Cardiac muscle cell (in vitro differentiated cells and primary cell): ENCODE results near the gene PPFIBP2. TPM values are rescaled to one million over a fixed set of nuclear protein-coding genes. Genes with fewer than 3 reads are reported as not detected.

Source experiments
- DNase-seq, 2 donors: peaks; one replicate each; pipeline versions ENCODE4 v3.0.0 to v3.0.0-alpha.2; 2010 to 2017; ENCODE audit warnings: low read depth in 1 of 2, low spot score in 1 of 2
- H3K27ac ChIP-seq: fragments of 200-600 bp; sonication (generic); 2 replicates; pipeline ENCODE4 v1.5.1; 2016
- H3K27me3 ChIP-seq: fragments of 200-600 bp; sonication (generic); 2 replicates; pipeline ENCODE4 v1.6.0; 2016; ENCODE audit warnings: control low read depth
- H3K36me3 ChIP-seq: fragments of 200-600 bp; sonication (generic); 2 replicates; pipeline ENCODE4 v1.5.1; 2016; ENCODE audit warnings: control low read depth
- H3K4me1 ChIP-seq: fragments of 200-600 bp; sonication (generic); 2 replicates; pipeline ENCODE4 v1.8.1; 2017; ENCODE audit warnings: low read depth, mild to moderate bottlenecking, mixed run types
- H3K4me3 ChIP-seq: fragments of 200-600 bp; sonication (generic); 2 replicates; pipeline ENCODE4 v1.5.1; 2016; ENCODE audit warnings: mild to moderate bottlenecking
- H3K9me3 ChIP-seq: fragments of 200-600 bp; sonication (generic); 2 replicates; pipeline ENCODE4 v1.5.1; 2017; ENCODE audit warnings: low read depth, mild to moderate bottlenecking, control low read depth
- polyA plus RNA-seq: library from polyadenylated mRNA; unstranded; fragments of >200 nt; fragmentation: Nextera tagmentation; extraction: Ambion mirVana; gene quantifications from 2 replicates; pipeline ENCODE4 v1.2.1, GENCODE V29; 2016
- total RNA-seq: library from RNA; depleted of rRNA; stranded (reverse); fragments of >200 nt; gene quantifications from 2 replicates; pipeline ENCODE4 v1.2.3, GENCODE V29; 2016
- TF ChIP-seq, protein P1 (sequence below): IDR thresholded peaks from 2 replicates; pipeline ENCODE4 v1.5.1; 2012; ENCODE audit warnings: low read depth, mild to moderate bottlenecking, low read length

The PPFIBP2 gene
- total and polyA plus RNA-seq, 2 experiments from 2014 or later, result 8.0 to 13.2 TPM

DNA sequence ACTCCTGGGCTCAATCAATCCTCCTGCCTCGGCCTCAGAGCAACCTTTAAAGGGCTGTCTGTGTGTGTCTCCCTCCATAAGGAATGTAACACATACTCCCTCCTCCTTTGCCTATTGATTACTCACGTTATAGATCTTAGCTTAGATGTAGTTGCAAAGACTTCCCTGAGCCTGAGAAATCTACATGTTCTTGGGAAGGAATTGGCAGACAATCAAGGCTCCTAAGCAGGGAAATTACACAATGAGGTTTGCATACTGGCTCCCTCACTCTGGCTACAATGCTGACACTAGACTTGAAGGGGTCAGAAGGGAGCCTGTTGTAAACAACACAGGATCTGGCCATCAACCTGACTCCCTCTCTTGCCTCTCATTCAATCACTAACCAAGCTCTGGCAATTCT lies 33.7 kb upstream of the PPFIBP2 start:
- TF ChIP-seq, protein P1, sequence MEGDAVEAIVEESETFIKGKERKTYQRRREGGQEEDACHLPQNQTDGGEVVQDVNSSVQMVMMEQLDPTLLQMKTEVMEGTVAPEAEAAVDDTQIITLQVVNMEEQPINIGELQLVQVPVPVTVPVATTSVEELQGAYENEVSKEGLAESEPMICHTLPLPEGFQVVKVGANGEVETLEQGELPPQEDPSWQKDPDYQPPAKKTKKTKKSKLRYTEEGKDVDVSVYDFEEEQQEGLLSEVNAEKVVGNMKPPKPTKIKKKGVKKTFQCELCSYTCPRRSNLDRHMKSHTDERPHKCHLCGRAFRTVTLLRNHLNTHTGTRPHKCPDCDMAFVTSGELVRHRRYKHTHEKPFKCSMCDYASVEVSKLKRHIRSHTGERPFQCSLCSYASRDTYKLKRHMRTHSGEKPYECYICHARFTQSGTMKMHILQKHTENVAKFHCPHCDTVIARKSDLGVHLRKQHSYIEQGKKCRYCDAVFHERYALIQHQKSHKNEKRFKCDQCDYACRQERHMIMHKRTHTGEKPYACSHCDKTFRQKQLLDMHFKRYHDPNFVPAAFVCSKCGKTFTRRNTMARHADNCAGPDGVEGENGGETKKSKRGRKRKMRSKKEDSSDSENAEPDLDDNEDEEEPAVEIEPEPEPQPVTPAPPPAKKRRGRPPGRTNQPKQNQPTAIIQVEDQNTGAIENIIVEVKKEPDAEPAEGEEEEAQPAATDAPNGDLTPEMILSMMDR, result no peak
- no peak overlapping the region for H3K27ac ChIP-seq
- no peaks in the 10 kb centered on the region for H3K36me3 ChIP-seq
- no peaks in the 10 kb centered on the region for H3K27me3 ChIP-seq
- DNase-seq, result peak in 1 of 2 donors; percentile 70
- no peaks in the 10 kb centered on the region for H3K9me3 ChIP-seq
- H3K4me3 ChIP-seq, result no peak overlapping the region
- H3K4me1 ChIP-seq, result peaks cover 4% of the 10 kb centered on the region

DNA sequence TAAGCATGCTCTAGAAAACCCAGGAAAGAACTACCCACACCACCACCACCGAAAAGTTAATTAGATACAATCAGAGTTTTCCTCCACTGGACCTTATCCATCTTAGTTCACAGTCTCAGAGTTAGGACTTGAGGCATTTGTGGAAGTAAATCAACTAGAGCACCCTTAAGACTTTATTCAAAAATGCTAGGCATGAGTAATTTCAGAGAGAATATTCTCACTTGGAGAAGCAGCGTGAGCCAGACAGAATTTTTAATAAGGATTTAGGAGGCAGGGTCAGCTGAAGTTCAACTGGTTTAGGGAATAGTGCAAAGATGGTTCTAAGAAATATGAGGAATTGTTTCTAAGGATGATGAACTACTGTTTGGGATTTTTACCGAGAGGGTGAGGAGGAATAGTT lies 29.7 kb upstream of the PPFIBP2 start:
- no peak overlapping the region for H3K4me3 ChIP-seq
- H3K9me3 ChIP-seq, result no peaks in the 10 kb centered on the region
- no peaks in the 10 kb centered on the region for H3K27me3 ChIP-seq
- TF ChIP-seq, protein P1, result no peak
- peaks cover 9% of the 10 kb centered on the region for H3K4me1 ChIP-seq
- DNase-seq, result no peak
- no peaks in the 10 kb centered on the region for H3K36me3 ChIP-seq
- peak overlapping the region; percentile 55 for H3K27ac ChIP-seq

- TF ChIP-seq, protein P1, result no peak
- Histone ChIP-seq H3K27me3 (no peaks in the 10 kb centered on the region), H3K4me3 (no peak overlapping the region), H3K36me3 (no peaks in the 10 kb centered on the region), H3K9me3 (no peaks in the 10 kb centered on the region), H3K4me1 (peaks cover 9% of the 10 kb centered on the region), H3K27ac (peak overlapping the region; percentile 55)
- peak; percentile 4 to 37 for DNase-seq
Measured at GRCh38 chr11:7484645-7485044, 29.2 kb upstream of the PPFIBP2 start.

GRCh38 chr11:7485186-7486097 lies 28.4 kb upstream of the PPFIBP2 start, which contains the start of gene OLFML1:
TSS of gene OLFML1 (plus strand) at chr11:7485506. CDS start at chr11:7485876, 370 bp downstream.
- no peak within 1 kb of the TSS for H3K4me3 ChIP-seq
- no peaks in the 10 kb centered on the region for H3K36me3 ChIP-seq
- no peaks in the 10 kb centered on the region for H3K9me3 ChIP-seq
- peak within 1 kb of the TSS; percentile 55 for H3K27ac ChIP-seq
- TF ChIP-seq, protein P1, result no peak
- H3K27me3 ChIP-seq, result no peaks in the 10 kb centered on the region
- H3K4me1 ChIP-seq, result peaks cover 9% of the 10 kb centered on the region
- DNase-seq, result peak in 1 of 2 donors; percentile 39

DNA sequence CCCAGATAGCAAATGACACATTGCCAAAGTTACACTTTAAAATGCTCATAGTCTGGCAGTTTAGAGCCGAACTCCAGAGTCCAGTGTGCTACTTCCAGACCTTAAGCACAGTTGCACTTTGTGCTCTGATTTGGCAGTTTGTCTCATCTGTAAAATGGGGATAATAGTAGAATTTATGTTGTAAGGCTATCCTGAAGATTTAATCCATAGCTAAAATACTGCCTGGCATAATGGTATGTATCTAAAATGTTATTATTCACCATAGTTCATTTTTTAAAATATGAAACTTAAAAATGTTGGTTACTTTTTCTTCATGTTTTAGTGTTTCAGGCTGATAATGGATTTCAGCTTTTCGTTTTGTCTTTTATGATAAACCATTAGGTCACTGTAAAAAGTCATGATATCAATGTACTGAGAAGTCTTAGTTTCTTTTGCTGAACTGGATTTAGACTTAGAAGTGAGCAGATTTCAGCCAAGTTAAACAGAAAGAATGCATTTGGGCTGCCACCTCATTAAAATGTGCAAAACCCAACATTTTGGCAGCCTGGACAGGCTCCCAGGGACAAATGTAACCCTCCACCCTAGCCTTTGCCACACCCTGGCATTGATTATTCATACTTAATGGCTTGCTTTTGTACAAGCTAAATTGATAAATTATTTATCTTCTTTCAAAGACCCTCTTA lies 27.6 kb upstream of the PPFIBP2 start:
- no peak for DNase-seq
- H3K36me3 ChIP-seq, result no peaks in the 10 kb centered on the region
- no peak overlapping the region for H3K4me3 ChIP-seq
- H3K4me1 ChIP-seq, result peaks cover 9% of the 10 kb centered on the region
- H3K27ac ChIP-seq, result no peak overlapping the region
- H3K9me3 ChIP-seq, result no peaks in the 10 kb centered on the region
- TF ChIP-seq, protein P1, result no peak
- H3K27me3 ChIP-seq, result no peaks in the 10 kb centered on the region
